SK-N-SH (cell line): ENCODE data around the gene POLR3GL. TPM values are rescaled to one million over a fixed set of nuclear protein-coding genes. Genes with fewer than 3 reads are reported as not detected.

Experiments used
- CTCF ChIA-PET: fragments of 300-600, 350-600 bp; formaldehyde crosslinking; extraction: SDS; loops from one replicate; lab custom pipeline; 2021; lab: Yijun Ruan, JAX
- POLR2A ChIA-PET: fragments of 350-600 bp; sonication (Branson Sonifier 250); formaldehyde crosslinking; extraction: SDS; loops from one replicate; lab custom pipeline; 2020; ENCODE audit warnings: antibody characterized with exemption, inconsistent platforms; lab: Yijun Ruan, JAX
- DNase-seq: peaks from one replicate; pipeline ENCODE4 v3.0.0; 2012
- H2AFZ ChIP-seq: fragments of 200-600 bp; sonication (generic); 2 replicates; pipeline ENCODE4 v1.8.1; 2016; ENCODE audit warnings: antibody characterized with exemption, mild to moderate bottlenecking, low read depth
- H3F3A ChIP-seq: fragments of 200-600 bp; sonication (generic); replicated peaks from 2 replicates; pipeline ENCODE3; 2016; ENCODE audit warnings: antibody characterized with exemption, mild to moderate bottlenecking; ENCODE audit not compliant: insufficient read depth
- H3K27ac ChIP-seq, 2 experiments: fragments of 200-500 bp in 1 of 2; fragments of 200-600 bp in 1 of 2; sonication (Bioruptor generic) in 1 of 2; sonication (generic), shearing (Covaris generic) in 1 of 2; 2 replicates each; pipeline versions ENCODE4 v1.5.1 to v1.6.1; 2014 to 2016; ENCODE audit warnings: low read depth in 2 of 2, inconsistent platforms in 1 of 2, low read length in 1 of 2, mild to moderate bottlenecking in 1 of 2, mixed read lengths in 1 of 2
- H3K27me3 ChIP-seq: fragments of 200-600 bp; sonication (generic), shearing (Covaris generic); 2 replicates; pipeline ENCODE4 v1.6.1; 2016; ENCODE audit warnings: mixed run types; ENCODE audit not compliant: insufficient read depth
- H3K36me3 ChIP-seq, 2 experiments: fragments of 200-500 bp in 1 of 2; fragments of 200-600 bp in 1 of 2; sonication (Bioruptor generic) in 1 of 2; sonication (generic) in 1 of 2; replicated peaks in 1 of 2; 2 replicates each; pipeline versions ENCODE3 to v1.5.1; 2014 to 2016; ENCODE audit warnings: low read length in 1 of 2, mild to moderate bottlenecking in 1 of 2; ENCODE audit not compliant: insufficient read depth in 2 of 2, control insufficient read depth in 1 of 2
- H3K4me1 ChIP-seq, 2 experiments: fragments of 200-500 bp in 1 of 2; fragments of 200-600 bp in 1 of 2; sonication (Bioruptor generic) in 1 of 2; sonication (generic), shearing (Covaris generic) in 1 of 2; 2 replicates each; pipeline versions ENCODE4 v1.5.1 to v1.6.1; 2014 to 2016; ENCODE audit warnings: low read depth in 1 of 2, low read length in 1 of 2, mixed run types in 1 of 2; ENCODE audit not compliant: insufficient read depth in 2 of 2, control insufficient read depth in 1 of 2
- H3K4me2 ChIP-seq: fragments of 200-600 bp; sonication (generic), shearing (Covaris generic); 2 replicates; pipeline ENCODE4 v1.6.1; 2017; ENCODE audit warnings: mixed run types
- H3K4me3 ChIP-seq, 2 experiments: fragments of 200-500 bp in 1 of 2; fragments of 200-600 bp in 1 of 2; sonication (Bioruptor generic) in 1 of 2; sonication (generic), shearing (Covaris generic) in 1 of 2; 2 replicates each; pipeline versions ENCODE4 v1.5.1 to v1.8.1; 2014 to 2016; ENCODE audit warnings: low read depth in 2 of 2, inconsistent platforms in 1 of 2, low read length in 1 of 2, mild to moderate bottlenecking in 1 of 2, mixed read lengths in 1 of 2, moderate library complexity in 1 of 2
- H3K79me2 ChIP-seq: fragments of 200-600 bp; sonication (generic); 2 replicates; pipeline ENCODE4 v1.8.1; 2017; ENCODE audit warnings: mild to moderate bottlenecking; ENCODE audit not compliant: insufficient read depth
- H3K9ac ChIP-seq: fragments of 200-600 bp; sonication (generic); 2 replicates; pipeline ENCODE4 v1.6.1; 2017; ENCODE audit warnings: mixed run types
- H3K9me2 ChIP-seq: fragments of 200-600 bp; sonication (generic); 2 replicates; pipeline ENCODE4 v1.6.1; 2017; ENCODE audit warnings: mixed run types
- H3K9me3 ChIP-seq: fragments of 200-600 bp; sonication (generic); 2 replicates; pipeline ENCODE4 v1.6.1; 2017; ENCODE audit warnings: mixed run types, mild to moderate bottlenecking, moderate library complexity
- H4K20me1 ChIP-seq: fragments of 200-600 bp; sonication (generic); 2 replicates; pipeline ENCODE4 v1.6.1; 2017; ENCODE audit warnings: mild to moderate bottlenecking, mixed run types; ENCODE audit not compliant: insufficient read depth
- CHD2 ChIP-seq: fragments of 150-350 bp; IDR thresholded peaks from 2 replicates; pipeline ENCODE4 v1.6.1; 2018; ENCODE audit warnings: low read length; ENCODE audit not compliant: partially characterized antibody
- CTCF ChIP-seq: fragments of 200-600 bp; sonication (generic); IDR thresholded peaks from 2 replicates; pipeline ENCODE4 v1.6.1; 2017; ENCODE audit warnings: antibody characterized with exemption, mild to moderate bottlenecking, moderate library complexity
- ELF1 ChIP-seq: IDR thresholded peaks from 2 replicates; pipeline ENCODE4 v1.4.0; 2012
- GABPA ChIP-seq: IDR thresholded peaks from 2 replicates; pipeline ENCODE4 v1.4.0; 2012; ENCODE audit warnings: low read depth, mild to moderate bottlenecking
- GATA2 ChIP-seq: sonication (generic); formaldehyde crosslinking; IDR thresholded peaks from 2 replicates; pipeline ENCODE4 v1.5.0; 2020; ENCODE audit warnings: mild to moderate bottlenecking, missing genetic modification reagents
- JUND ChIP-seq: IDR thresholded peaks from 2 replicates; pipeline ENCODE4 v1.4.0; 2012
- MEF2A ChIP-seq: IDR thresholded peaks from 2 replicates; pipeline ENCODE4 v1.4.0; 2012; ENCODE audit warnings: low read depth, borderline replicate concordance
- RCOR1 ChIP-seq: fragments of 150-350 bp; IDR thresholded peaks from 2 replicates; pipeline ENCODE4 v1.6.1; 2017; ENCODE audit warnings: antibody characterized with exemption, low read length
- RXRA ChIP-seq: IDR thresholded peaks from 2 replicates; pipeline ENCODE4 v1.4.0; 2012; ENCODE audit warnings: low read depth, mild to moderate bottlenecking, borderline replicate concordance
- SIN3A ChIP-seq: IDR thresholded peaks from 2 replicates; pipeline ENCODE4 v1.6.1; 2012; ENCODE audit warnings: low read depth, mild to moderate bottlenecking, low read length, moderate library complexity, borderline replicate concordance
- SMC3 ChIP-seq: IDR thresholded peaks from 2 replicates; pipeline ENCODE4 v1.6.1; 2012; ENCODE audit warnings: low read depth, low read length, improper control_type of control experiment
- TEAD4 ChIP-seq: IDR thresholded peaks from 2 replicates; pipeline ENCODE4 v1.4.0; 2012; ENCODE audit warnings: mild to moderate bottlenecking, borderline replicate concordance; ENCODE audit not compliant: insufficient read depth
- YY1 ChIP-seq: IDR thresholded peaks from 2 replicates; pipeline ENCODE4 v1.4.0; 2012; ENCODE audit warnings: low read depth, mild to moderate bottlenecking
- WGBS: methylation state at CpG from one replicate; pipeline ENCODE4 v1.1.6; 2017; ENCODE audit warnings: low lambda C conversion rate; 5-methylcytosine and 5-hydroxymethylcytosine counted together
- polyA plus RNA-seq, 3 experiments: library from polyadenylated mRNA; depleted of rRNA; stranded (reverse); fragments of >200 nt; gene quantifications; 2 replicates each; pipeline ENCODE4 v1.2.3, GENCODE V29; 2012
- TF ChIP-seq, protein P1 (sequence below): fragments of 150-350 bp; IDR thresholded peaks from 2 replicates; pipeline ENCODE4 v1.6.1; 2017; ENCODE audit warnings: antibody characterized with exemption, low read length, low read depth, borderline replicate concordance
- TF ChIP-seq, protein P2 (sequence below): IDR thresholded peaks from 2 replicates; pipeline ENCODE4 v1.4.0; 2012; ENCODE audit warnings: low read depth
- TF ChIP-seq, protein P3 (sequence below): IDR thresholded peaks from 2 replicates; pipeline ENCODE4 v1.4.0; 2012; ENCODE audit warnings: low read depth, borderline replicate concordance

The POLR3GL gene
- polyA plus RNA-seq, 1 of the 3 experiments (the other 2 are of a cell fraction): 15.8 TPM

GRCh38 chr1:145999321-146000024, 35.0 kb downstream of the POLR3GL start:
- ChIA-PET POLR2A (no interaction called here), CTCF (interaction anchor here (0.7 kb wide), 2 partner anchors 8 to 22 kb away, joined by 3 to 5 read pairs; no protein-coding TSS in a partner anchor)
- no peak overlapping the region for H3K4me3 ChIP-seq
- H3F3A ChIP-seq: no peaks in the 10 kb centered on the region
- peaks cover 19% of the 10 kb centered on the region for H3K79me2 ChIP-seq
- H3K9me2 ChIP-seq: no peaks in the 10 kb centered on the region
- H3K36me3 ChIP-seq: peaks cover 5 to 9% of the 10 kb centered on the region in 2 experiments
- peaks cover 17% of the 10 kb centered on the region for H4K20me1 ChIP-seq
- no peaks in the 10 kb centered on the region for H3K27me3 ChIP-seq
- H3K4me2 ChIP-seq: no peak overlapping the region
- H3K9me3 ChIP-seq: no peaks in the 10 kb centered on the region
- 71% methylated on average over 5 of the region's 5 CpGs for WGBS
- no peak for TF ChIP-seq ELF1
- TF ChIP-seq SIN3A: no peak
- TF ChIP-seq CTCF: no peak
- TF ChIP-seq GABPA: no peak
- no peak for TF ChIP-seq CHD2
- TF ChIP-seq RXRA: no peak
- no peak for TF ChIP-seq YY1
- TF ChIP-seq, protein P1, sequence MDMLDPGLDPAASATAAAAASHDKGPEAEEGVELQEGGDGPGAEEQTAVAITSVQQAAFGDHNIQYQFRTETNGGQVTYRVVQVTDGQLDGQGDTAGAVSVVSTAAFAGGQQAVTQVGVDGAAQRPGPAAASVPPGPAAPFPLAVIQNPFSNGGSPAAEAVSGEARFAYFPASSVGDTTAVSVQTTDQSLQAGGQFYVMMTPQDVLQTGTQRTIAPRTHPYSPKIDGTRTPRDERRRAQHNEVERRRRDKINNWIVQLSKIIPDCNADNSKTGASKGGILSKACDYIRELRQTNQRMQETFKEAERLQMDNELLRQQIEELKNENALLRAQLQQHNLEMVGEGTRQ: no peak
- no peak for TF ChIP-seq TEAD4
- TF ChIP-seq, protein P2, sequence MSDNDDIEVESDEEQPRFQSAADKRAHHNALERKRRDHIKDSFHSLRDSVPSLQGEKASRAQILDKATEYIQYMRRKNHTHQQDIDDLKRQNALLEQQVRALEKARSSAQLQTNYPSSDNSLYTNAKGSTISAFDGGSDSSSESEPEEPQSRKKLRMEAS: no peak
- TF ChIP-seq GATA2 (CRISPR knock-in tag): no peak
- TF ChIP-seq MEF2A: no peak
- no peak for TF ChIP-seq SMC3
- TF ChIP-seq JUND: no peak
- no peak for TF ChIP-seq RCOR1
- TF ChIP-seq, protein P3, sequence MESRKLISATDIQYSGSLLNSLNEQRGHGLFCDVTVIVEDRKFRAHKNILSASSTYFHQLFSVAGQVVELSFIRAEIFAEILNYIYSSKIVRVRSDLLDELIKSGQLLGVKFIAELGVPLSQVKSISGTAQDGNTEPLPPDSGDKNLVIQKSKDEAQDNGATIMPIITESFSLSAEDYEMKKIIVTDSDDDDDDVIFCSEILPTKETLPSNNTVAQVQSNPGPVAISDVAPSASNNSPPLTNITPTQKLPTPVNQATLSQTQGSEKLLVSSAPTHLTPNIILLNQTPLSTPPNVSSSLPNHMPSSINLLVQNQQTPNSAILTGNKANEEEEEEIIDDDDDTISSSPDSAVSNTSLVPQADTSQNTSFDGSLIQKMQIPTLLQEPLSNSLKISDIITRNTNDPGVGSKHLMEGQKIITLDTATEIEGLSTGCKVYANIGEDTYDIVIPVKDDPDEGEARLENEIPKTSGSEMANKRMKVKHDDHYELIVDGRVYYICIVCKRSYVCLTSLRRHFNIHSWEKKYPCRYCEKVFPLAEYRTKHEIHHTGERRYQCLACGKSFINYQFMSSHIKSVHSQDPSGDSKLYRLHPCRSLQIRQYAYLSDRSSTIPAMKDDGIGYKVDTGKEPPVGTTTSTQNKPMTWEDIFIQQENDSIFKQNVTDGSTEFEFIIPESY: no peak
- peak overlapping the region in 1 of 2 experiments; percentile 61; a peak in 2 of 4 replicates for H3K27ac ChIP-seq
- no peak overlapping the region for H3K9ac ChIP-seq
- H2AFZ ChIP-seq: no peak overlapping the region
- DNase-seq: no peak
- peaks cover 6 to 23% of the 10 kb centered on the region in 2 experiments; a peak in 3 of 4 replicates for H3K4me1 ChIP-seq
